Fibroblast of mammary gland (primary cell): ENCODE results near the gene C10orf105.

Experiments
- DNase-seq: peaks from one replicate; pipeline ENCODE4 v3.0.0-alpha.2; 2010; ENCODE audit warnings: low read depth
- H3K4me3 ChIP-seq: 2 replicates; pipeline ENCODE4 v1.5.1; 2011; ENCODE audit warnings: low read depth, mild to moderate bottlenecking, low read length, moderate library complexity; ENCODE audit not compliant: control insufficient read depth
- TF ChIP-seq, protein P1 (sequence below): conservative IDR thresholded peaks from 2 replicates; pipeline ENCODE4 v1.5.1; 2011; ENCODE audit warnings: low read depth, low read length, inconsistent platforms; ENCODE audit not compliant: control insufficient read depth, insufficient read depth

Gene C10orf105

DNA sequence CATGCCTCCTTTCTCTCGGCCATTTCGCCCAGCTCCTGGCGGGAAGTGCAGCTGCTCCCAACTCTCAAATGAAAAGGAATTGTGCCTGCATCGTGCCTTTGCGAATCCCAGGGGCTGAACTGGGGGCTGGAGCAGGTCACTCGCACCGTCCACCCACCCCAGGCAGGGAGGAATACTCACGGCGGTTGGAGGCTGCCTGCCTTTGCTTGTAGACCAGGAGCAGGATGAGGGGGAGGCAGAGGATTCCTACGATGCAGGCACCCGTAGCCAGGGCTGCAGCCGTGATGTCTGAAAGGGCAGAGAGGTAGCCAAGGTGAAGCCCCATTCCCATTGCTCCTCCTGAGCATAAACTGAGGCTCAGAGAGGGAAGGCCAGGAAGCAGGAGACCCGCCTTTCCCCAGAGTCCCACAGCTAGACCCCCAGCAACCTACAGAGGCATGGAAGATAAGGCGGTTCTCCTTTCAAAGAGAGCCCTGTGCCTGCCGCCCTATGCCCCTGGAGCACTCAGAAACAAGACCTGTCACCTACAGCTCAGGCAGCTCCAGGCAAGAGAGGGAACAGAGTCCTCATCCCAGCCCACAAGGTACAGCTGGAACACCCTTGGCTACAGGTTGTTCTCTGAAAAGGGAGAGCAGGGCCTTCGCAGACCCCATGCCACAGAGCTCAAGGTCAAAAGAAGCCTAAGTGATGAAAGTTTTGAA lies 35.8 kb upstream of the C10orf105 start:
- no peak overlapping the region for H3K4me3 ChIP-seq
- no peak for DNase-seq
- TF ChIP-seq, protein P1, sequence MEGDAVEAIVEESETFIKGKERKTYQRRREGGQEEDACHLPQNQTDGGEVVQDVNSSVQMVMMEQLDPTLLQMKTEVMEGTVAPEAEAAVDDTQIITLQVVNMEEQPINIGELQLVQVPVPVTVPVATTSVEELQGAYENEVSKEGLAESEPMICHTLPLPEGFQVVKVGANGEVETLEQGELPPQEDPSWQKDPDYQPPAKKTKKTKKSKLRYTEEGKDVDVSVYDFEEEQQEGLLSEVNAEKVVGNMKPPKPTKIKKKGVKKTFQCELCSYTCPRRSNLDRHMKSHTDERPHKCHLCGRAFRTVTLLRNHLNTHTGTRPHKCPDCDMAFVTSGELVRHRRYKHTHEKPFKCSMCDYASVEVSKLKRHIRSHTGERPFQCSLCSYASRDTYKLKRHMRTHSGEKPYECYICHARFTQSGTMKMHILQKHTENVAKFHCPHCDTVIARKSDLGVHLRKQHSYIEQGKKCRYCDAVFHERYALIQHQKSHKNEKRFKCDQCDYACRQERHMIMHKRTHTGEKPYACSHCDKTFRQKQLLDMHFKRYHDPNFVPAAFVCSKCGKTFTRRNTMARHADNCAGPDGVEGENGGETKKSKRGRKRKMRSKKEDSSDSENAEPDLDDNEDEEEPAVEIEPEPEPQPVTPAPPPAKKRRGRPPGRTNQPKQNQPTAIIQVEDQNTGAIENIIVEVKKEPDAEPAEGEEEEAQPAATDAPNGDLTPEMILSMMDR: no peak

DNA sequence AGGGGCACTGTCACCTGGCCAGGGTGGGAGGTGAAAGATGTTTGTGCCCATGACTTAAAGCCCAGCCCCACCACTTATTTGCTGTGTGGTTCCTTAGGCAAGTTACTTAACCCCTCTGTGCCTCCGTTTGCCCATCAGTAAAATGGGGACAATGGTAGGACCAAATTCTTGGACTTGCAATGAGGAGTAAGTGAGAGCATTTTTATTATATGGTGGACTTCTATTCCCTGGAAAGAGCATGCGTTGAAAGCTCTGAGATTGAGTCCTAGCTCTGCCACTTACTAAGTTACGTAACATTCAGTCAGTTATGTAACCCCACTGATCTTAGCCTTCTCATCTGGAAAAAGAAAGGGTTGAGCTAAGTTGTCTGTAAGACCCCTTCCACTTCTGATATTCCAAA lies 35.0 kb upstream of the C10orf105 start:
- no peak for DNase-seq
- no peak overlapping the region for H3K4me3 ChIP-seq
- TF ChIP-seq, protein P1: no peak

DNA sequence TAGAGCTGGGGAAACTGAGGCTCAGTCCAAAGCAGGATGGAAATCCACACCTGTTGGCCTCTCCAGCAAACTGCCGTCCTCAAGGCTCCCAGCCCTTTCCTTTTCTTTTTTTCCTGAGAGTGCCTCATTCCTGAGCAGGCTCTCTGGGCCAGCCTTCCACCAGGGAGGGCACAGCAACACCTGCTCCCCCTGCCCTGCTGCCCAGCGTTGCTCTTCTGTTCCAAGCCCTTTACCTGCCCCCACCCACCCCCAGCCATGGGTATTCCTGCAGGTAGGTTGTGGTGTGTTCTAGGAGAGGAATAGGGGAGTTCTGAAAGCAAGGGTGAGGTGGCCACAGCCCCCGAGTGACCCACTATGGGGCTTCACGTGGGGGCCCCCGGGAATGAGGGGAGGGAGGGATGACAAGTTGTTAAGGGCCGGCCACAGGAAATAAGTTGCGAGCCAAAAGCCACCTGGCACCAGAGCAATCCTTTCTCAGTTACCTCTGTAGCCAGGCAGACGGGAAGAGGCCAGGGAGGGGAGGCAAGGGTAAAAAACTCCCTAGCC lies 34.5 kb upstream of the C10orf105 start:
- DNase-seq: no peak
- H3K4me3 ChIP-seq: no peak overlapping the region
- TF ChIP-seq, protein P1: no peak

DNA sequence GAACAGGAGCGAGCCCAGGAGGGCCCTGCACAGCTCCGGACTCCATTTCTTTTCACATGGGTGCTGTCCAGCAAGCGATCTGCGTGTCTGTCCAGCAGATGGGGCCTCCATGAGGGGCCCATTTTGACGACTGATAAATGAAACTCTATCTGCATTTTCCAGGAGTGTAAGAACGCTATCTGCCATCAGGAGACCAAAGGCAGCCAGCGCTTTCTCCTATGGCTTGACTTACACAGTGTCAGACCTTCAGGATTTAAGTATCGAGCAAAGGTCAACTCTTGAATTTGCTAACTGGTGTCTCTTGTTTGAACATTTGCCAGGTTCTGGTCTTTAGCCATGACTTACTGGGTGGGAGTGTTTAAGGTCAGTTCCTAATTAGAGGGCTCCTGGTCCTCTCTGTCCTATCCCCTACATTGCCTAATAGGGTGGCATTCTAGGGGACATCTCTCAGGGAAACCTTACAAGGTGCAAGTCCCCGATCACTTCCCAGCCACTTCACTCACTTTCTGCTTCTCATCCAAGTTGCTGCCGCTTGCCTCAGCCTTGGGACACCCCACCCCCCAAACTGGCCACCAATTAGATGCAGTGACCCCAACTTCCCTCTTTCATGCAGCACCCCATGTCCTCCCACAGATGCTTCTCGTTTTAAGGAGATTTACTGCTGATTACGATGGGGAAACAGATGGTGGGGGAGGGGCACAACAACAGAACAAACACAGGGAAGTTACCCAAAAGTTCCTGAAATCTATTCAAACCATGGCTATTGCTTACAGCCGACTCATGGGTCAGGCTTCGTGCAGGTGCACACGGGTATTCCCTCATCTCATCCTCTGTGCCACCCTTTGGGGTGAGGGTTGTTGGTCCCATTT lies 33.7 kb upstream of the C10orf105 start:
- DNase-seq: no peak
- TF ChIP-seq, protein P1: no peak
- no peak overlapping the region for H3K4me3 ChIP-seq

DNA sequence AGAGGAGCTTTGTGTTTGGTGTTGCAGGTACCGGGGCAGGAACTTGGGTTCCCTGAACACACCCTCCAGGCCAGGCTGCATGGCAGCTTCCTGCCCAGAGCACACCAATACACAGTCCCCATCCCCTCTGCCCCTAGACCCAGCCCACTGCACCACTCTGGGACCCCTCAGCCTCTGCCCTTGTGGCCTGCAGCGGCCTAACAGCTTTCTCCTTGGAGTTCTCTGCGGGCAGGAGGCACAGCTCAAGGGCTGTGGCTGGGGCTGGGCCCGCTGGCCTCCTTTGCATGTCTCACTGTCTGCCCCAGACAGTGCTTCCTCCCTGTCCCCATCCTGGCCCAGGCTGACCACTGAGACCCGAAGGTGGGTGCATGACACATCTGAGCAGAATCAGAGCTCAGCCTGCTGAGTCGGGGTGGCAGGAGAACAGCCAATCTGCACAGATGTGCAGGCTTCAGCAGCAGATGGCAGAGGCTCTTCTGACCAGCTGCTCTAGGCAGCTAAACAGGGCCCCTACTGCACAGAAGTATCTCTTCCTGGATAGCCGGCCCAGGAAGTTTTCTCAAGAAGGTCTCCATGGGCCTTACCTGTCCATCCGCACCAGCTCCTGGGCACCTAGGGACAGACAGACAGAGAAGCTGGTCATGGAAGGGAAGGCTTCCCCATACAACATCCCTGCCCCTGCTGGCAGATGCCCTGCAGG lies 33.0 kb upstream of the C10orf105 start:
- no peak for DNase-seq

More for the DNA sequence above, 33.0 kb upstream of the C10orf105 start:
- H3K4me3 ChIP-seq: no peak overlapping the region
- TF ChIP-seq, protein P1: no peak
